ENCODE results near the gene COL16A1. TPM values are rescaled to one million over a fixed set of nuclear protein-coding genes. Genes with fewer than 3 reads are reported as not detected.

COL16A1 gene
- total and polyA plus RNA-seq, 7 donors, result 4.6 to 271 (median 43.1) TPM

DNA sequence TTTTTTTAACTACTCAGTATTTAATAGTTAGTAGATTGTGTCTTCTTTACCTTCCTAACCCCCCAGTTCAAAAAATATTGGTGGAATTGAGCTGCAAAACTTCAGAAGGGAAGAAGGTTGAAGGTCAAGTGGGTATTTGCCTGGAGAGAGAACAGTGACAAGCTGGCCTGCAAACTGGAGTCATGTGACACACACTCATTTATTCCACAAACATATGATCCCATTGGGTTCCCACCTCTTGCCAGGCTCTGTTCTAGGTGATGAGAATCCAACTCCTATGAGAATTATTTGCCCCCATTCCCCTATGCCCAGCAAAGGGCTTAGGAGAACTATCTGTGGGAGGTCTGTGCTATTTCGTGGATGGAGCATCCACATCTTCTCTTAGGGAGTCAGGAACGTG lies 55.6 kb downstream of the COL16A1 start:
- Histone ChIP-seq H3K27me3 (no peaks in the 10 kb centered on the region), H3K36me3 (peaks cover 0 to 11% (median 4%) of the 10 kb centered on the region in 4 donors), H3K27ac (peak overlapping the region in 1 of 4 donors; percentile 52), H3K4me3 (no peak overlapping the region), H3K9me3 (no peaks in the 10 kb centered on the region), H3K4me1 (peaks cover 0 to 45% (median 21%) of the 10 kb centered on the region in 4 donors)
- DNase-seq, result no peak
- 85 to 86% methylated on average over 2 of the region's 2 CpGs for WGBS, 2 donors
- intact Hi-C loops (cut with DNase I), result loop anchor here (5.0 to 10.0 kb wide), 2 partner anchors 139 to 287 kb away; partner anchors contain the start of gene PTP4A2
- TF ChIP-seq, protein P1, sequence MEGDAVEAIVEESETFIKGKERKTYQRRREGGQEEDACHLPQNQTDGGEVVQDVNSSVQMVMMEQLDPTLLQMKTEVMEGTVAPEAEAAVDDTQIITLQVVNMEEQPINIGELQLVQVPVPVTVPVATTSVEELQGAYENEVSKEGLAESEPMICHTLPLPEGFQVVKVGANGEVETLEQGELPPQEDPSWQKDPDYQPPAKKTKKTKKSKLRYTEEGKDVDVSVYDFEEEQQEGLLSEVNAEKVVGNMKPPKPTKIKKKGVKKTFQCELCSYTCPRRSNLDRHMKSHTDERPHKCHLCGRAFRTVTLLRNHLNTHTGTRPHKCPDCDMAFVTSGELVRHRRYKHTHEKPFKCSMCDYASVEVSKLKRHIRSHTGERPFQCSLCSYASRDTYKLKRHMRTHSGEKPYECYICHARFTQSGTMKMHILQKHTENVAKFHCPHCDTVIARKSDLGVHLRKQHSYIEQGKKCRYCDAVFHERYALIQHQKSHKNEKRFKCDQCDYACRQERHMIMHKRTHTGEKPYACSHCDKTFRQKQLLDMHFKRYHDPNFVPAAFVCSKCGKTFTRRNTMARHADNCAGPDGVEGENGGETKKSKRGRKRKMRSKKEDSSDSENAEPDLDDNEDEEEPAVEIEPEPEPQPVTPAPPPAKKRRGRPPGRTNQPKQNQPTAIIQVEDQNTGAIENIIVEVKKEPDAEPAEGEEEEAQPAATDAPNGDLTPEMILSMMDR (IDR thresholded peaks at IDR 0.05), result no peak
- TF ChIP-seq EP300 (IDR thresholded peaks at IDR 0.05) (no peak), POLR2AphosphoS5 (IDR thresholded peaks at IDR 0.05) (no peak), POLR2A (IDR thresholded peaks at IDR 0.05) (no peak)

- intact Hi-C loops (cut with DNase I), result loop anchor here (5.0 to 10.0 kb wide), 2 partner anchors 140 to 288 kb away; partner anchors contain the start of gene PTP4A2
Observed at GRCh38 chr1:31647106-31647505, 56.7 kb downstream of the COL16A1 start.

GRCh38 chr1:31646259-31646960 lies 57.4 kb downstream of the COL16A1 start:
- Histone ChIP-seq H3K36me3 (no peaks in the 10 kb centered on the region), H3K9me3 (no peaks in the 10 kb centered on the region), H3K4me1 (peaks cover 0 to 55% (median 28%) of the 10 kb centered on the region in 4 donors), H3K27ac (peak overlapping the region in 1 of 4 donors; percentile 29), H3K27me3 (no peaks in the 10 kb centered on the region), H3K4me3 (no peak overlapping the region)
- intact Hi-C loops (cut with DNase I), result loop anchor here (5.0 to 10.0 kb wide), 2 partner anchors 141 to 288 kb away; partner anchors contain the start of gene PTP4A2
- WGBS, 2 donors, result 97 to 99% methylated on average over 4 of the region's 4 CpGs
- no peak for TF ChIP-seq POLR2AphosphoS5 (IDR thresholded peaks at IDR 0.05)
- no peak for TF ChIP-seq EP300 (IDR thresholded peaks at IDR 0.05)
- TF ChIP-seq, protein P1 (IDR thresholded peaks at IDR 0.05), result no peak
- TF ChIP-seq POLR2A (IDR thresholded peaks at IDR 0.05), result no peak
- no peak for DNase-seq

More at GRCh38 chr1:31647106-31647505, 56.7 kb downstream of the COL16A1 start:
- peaks cover 0 to 54% (median 27%) of the 10 kb centered on the region in 4 donors for H3K4me1 ChIP-seq
- TF ChIP-seq, protein P1 (IDR thresholded peaks at IDR 0.05), result no peak
- TF ChIP-seq POLR2A (IDR thresholded peaks at IDR 0.05), result no peak
- TF ChIP-seq POLR2AphosphoS5 (IDR thresholded peaks at IDR 0.05), result no peak
- no peak for TF ChIP-seq EP300 (IDR thresholded peaks at IDR 0.05)
- peak; percentile 51 for DNase-seq
- peaks cover 0 to under 1% (median 0%) of the 10 kb centered on the region in 4 donors for H3K36me3 ChIP-seq
- no peaks in the 10 kb centered on the region for H3K27me3 ChIP-seq
- H3K4me3 ChIP-seq, result no peak overlapping the region
- no peaks in the 10 kb centered on the region for H3K9me3 ChIP-seq
- peak overlapping the region in 1 of 4 donors; percentile 29 for H3K27ac ChIP-seq
- WGBS, 2 donors, result 89 to 95% methylated on average over 2 of the region's 2 CpGs

DNA sequence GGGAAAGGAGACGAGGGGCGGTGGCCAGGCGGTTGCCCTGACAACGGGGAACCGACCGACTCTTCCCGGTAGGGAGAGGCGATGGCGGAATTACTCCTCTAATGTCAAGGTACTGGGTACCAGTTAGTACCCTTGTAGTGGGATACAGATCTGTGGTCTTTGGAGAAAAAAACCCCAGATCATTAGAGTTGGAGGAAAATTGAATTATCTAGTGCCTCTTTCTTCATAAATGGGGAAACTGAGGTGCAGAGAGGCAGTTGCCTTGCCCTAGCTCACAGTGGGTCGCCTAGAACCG lies 58.6 kb downstream of the COL16A1 start:
- TF ChIP-seq POLR2A (IDR thresholded peaks at IDR 0.05) (no peak), EP300 (IDR thresholded peaks at IDR 0.05) (no peak), POLR2AphosphoS5 (IDR thresholded peaks at IDR 0.05) (no peak)
- TF ChIP-seq, protein P1 (IDR thresholded peaks at IDR 0.05), result no peak
- no peak for DNase-seq
- peak overlapping the region; percentile 87 to 98 (median 94) for H3K27ac ChIP-seq
- no peaks in the 10 kb centered on the region for H3K36me3 ChIP-seq
- 1% methylated on average over 11 of the region's 11 CpGs for WGBS, 2 donors
- no peaks in the 10 kb centered on the region for H3K9me3 ChIP-seq
- H3K4me3 ChIP-seq, result peak overlapping the region; percentile 63 to 95 (median 74)
- H3K27me3 ChIP-seq, result no peaks in the 10 kb centered on the region
- peaks cover 0 to 49% (median 27%) of the 10 kb centered on the region in 4 donors for H3K4me1 ChIP-seq
- intact Hi-C loops (cut with DNase I), result loop anchor here (5.0 to 10.0 kb wide), 2 partner anchors 142 to 290 kb away; partner anchors contain the start of gene PTP4A2

Data from sigmoid colon (tissue), 7 donors.